Measurements from ENCODE around the gene ORMDL2.

The ORMDL2 gene, protein sequence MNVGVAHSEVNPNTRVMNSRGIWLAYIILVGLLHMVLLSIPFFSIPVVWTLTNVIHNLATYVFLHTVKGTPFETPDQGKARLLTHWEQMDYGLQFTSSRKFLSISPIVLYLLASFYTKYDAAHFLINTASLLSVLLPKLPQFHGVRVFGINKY

GRCh38 chr12:55817345-55818139, at the start of gene ORMDL2, which contains the start of gene SARNP:
Gene ORMDL2 (plus strand): TSS chr12:55818041. CDS start chr12:55819000, 959 bp downstream.
Gene SARNP (minus strand): TSS chr12:55817724. CDS start chr12:55817701, 23 bp downstream.
- DNase-seq (ENCODE audit: low read depth) = peak; percentile 98

DNA sequence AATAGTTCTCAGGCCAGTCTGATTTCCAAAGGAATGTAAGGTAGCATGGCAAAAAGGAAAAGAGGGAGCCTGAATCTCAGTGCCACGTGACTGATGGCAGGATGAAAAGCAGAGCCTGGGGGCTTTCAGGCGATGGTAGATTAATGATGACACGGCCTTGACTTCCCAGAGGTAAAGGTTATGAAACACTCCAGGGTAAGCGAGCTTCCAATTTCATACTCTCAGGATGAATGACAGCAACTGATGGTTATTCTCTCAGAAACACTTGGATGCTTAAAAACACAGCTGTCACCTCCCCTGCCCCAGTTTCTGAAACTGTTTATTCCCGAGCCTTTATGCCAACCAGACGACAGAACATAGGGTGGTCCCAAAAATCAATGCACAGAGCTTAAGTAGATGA, 46.1 kb upstream of the ORMDL2 start:
- DNase-seq (ENCODE audit: low read depth) = no peak

GRCh38 chr12:55777856-55778255, 40.0 kb upstream of the ORMDL2 start:
- no peak for DNase-seq (ENCODE audit: low read depth)

DNA sequence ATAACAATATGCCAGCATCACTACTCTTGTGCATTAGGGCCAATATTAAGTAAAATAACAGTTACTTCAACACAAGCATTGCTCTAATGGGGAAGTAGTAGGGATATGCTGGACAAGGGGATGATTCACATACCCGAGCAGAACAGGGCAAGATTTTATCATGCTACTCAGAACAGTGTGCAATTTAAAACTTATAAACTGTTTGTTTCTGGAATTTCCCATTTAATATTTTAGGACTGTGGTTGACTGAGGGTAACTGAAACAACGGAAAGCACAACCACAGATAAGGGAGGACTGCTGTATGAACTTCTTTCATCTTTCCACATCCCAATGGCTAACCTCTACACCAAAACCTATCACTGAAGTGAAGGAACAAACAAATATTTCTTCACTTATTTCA, 37.2 kb upstream of the ORMDL2 start:
- DNase-seq (ENCODE audit: low read depth) = no peak

DNA sequence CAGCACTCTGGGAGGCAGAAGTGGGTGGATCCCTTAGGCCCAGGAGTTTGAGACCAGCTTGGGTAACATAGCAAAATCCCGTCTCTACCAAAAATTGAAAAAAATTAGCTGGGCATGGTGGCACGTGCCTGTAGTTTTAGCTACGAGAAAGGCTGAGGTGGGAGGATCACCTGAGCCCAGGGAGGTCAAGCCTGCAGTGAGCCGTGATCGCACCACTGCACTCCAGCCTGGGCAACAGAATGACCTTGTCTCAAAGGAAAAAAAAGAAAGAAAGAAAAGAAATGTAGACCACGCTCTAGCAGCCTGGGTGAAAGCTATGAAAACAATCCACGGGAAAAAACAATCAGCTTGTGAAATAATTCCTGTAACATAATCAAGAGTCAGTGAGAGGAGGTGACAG, 29.3 kb upstream of the ORMDL2 start:
- no peak for DNase-seq (ENCODE audit: low read depth)

- DNase-seq (ENCODE audit: low read depth) = no peak
Observed at GRCh38 chr12:55789171-55789570, 28.7 kb upstream of the ORMDL2 start.

- DNase-seq (ENCODE audit: low read depth) = no peak
Observed at GRCh38 chr12:55789893-55790292, 27.9 kb upstream of the ORMDL2 start.

- DNase-seq (ENCODE audit: low read depth) = no peak
Observed at GRCh38 chr12:55795950-55796349, 21.9 kb upstream of the ORMDL2 start.

- DNase-seq (ENCODE audit: low read depth) = no peak
Observed at GRCh38 chr12:55797068-55797467, 20.8 kb upstream of the ORMDL2 start.

GRCh38 chr12:55797550-55797949, 20.3 kb upstream of the ORMDL2 start:
- no peak for DNase-seq (ENCODE audit: low read depth)

DNA sequence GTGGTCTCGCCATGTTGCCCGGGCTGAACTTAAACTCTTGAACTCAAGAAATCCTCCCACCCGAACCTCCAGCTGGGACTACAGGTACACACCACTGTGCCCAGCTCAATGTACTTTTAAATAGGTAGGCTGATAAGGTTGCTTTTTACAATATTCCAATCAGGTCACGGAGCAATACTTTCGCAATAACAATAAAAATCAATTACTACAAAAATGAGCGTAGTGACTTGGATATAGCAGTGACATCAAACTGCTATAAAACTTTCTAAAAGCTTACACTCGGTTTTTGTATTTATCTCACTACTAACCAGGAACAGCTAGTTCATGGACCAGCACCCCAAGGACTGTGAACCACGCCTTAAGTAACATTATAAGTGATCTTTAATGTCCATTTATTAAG, 10.9 kb upstream of the ORMDL2 start:
- DNase-seq (ENCODE audit: low read depth) = no peak

DNA sequence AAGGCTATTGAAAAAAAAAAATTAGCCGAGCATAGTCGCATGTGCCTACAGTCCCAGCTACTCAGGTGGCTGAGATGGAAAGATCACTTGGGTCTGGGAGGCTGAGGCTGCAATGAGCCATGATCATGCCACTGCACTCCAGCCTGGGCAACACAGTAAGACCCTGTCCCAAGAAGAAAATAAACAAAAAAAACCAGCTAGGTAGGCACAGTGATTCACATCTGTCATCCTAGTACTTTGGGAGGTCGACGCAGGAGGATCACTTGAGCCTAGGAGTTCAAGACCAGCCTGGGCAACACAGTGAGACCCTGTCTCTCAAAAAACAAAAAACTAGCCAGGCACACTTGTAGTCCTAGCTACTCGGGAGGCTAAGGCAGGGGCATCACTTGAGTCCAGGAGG, 8.6 kb upstream of the ORMDL2 start:
- DNase-seq (ENCODE audit: low read depth) = no peak

DNA sequence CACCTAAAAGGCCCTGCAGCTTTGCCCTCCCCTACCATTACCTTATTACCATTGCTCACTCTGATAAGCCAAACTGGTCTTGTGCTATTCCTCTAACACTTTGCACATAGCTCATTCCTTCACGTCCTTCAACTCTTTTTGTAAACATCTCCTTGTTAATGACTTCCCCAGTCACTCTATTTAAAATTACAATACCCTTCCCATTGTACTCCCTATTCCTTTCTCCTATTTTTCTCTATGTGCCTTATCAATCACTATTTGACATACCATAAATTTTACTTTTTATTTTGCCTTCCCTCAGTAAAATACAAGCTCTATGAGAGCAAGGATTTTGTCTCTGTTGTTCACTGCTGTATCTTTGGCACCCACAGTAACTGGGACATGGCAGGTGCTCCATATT, 5.8 kb upstream of the ORMDL2 start:
- DNase-seq (ENCODE audit: low read depth) = no peak

GRCh38 chr12:55814257-55814656, 3.6 kb upstream of the ORMDL2 start:
- DNase-seq (ENCODE audit: low read depth) = no peak

- DNase-seq (ENCODE audit: low read depth) = no peak
Observed at GRCh38 chr12:55815473-55815872, 2.4 kb upstream of the ORMDL2 start.

- DNase-seq (ENCODE audit: low read depth) = no peak
Observed at GRCh38 chr12:55816881-55817344, 928 bp upstream of the ORMDL2 start.

- no peak for DNase-seq (ENCODE audit: low read depth)
Observed at GRCh38 chr12:55818140-55818728, 393 bp downstream of the ORMDL2 start.

DNA sequence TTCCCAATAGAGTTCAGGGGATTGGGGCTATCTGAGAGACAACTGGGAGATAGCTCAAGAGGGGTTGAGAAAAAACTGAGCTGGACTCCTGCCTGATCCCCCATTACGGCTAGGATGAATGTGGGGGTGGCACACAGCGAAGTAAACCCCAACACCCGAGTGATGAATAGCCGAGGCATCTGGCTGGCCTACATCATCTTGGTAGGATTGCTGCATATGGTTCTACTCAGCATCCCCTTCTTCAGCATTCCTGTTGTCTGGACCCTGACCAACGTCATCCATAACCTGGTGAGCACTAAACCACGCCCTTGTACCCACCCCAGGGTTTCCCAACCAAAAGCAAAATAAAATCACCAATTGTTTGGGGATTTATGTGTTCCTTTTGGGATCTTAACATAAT, 1.0 kb downstream of the ORMDL2 start:
- no peak for DNase-seq (ENCODE audit: low read depth)

GRCh38 chr12:55820679-55821078, 2.8 kb downstream of the ORMDL2 start:
- DNase-seq (ENCODE audit: low read depth) = no peak

DNA sequence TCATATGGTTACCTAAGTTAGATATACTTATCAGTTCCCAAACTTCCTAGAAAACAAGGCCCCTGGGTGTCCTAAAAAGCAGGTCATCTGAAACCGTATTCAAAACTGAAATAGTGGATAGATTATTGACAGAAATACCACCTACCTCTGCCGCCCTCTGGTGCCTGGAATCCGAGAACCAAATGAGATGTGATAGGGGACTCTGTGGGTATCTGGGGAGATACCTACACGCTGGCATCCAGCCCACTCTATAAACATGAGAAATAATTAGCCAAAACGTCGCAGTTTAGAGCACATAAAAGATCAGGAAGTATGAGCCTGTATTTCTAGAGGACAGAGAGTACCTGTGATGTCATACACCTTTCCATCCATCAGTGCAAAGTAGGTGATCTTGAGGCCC, 4.4 kb downstream of the ORMDL2 start:
- DNase-seq (ENCODE audit: low read depth) = no peak

GRCh38 chr12:55823419-55823818, 5.6 kb downstream of the ORMDL2 start:
- no peak for DNase-seq (ENCODE audit: low read depth)

DNA sequence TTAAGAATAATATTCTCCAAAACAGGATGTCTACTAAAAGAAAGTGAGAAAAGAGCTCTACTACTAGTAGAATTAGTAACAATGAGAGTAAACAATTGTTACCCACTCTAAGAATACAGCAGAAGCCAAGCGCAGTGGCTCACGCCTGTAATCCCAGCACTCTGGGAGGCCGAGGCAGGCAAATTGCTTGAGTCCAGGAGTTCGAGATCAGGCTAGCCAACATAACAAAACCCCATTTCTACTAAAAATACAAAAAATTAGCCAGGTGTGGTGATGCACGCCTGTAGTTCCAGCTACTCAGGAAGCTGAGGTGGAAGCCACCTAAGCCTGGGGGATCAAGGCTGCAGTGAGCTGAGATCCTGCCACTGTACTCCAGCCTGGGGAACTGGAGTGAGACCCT, 6.9 kb downstream of the ORMDL2 start:
- no peak for DNase-seq (ENCODE audit: low read depth)

GRCh38 chr12:55827806-55828205, 10.0 kb downstream of the ORMDL2 start:
- no peak for DNase-seq (ENCODE audit: low read depth)

Data from GM04503 (cell line).